Adrenal gland (tissue), 12 donors: ENCODE data around the gene WWTR1. TPM values are rescaled to one million over a fixed set of nuclear protein-coding genes. Genes with fewer than 3 reads are reported as not detected.

Experiments
- DNase-seq, 7 donors: peaks; one replicate each; pipeline ENCODE4 v3.0.0-alpha.2; 2019 to 2020
- H3K27ac ChIP-seq, 5 donors: fragments of 200-600 bp; sonication (generic) in 4 of 5; 1 replicate in 3 of 5; 2 replicates in 2 of 5; pipeline versions ENCODE4 v1.5.1 to v1.8.0; 2016 to 2020; ENCODE audit warnings: mild to moderate bottlenecking in 1 of 5
- H3K27me3 ChIP-seq: fragments of 200-600 bp; 2 replicates; pipeline ENCODE4 v1.8.0; 2021
- H3K36me3 ChIP-seq, 2 donors: fragments of 200-600 bp; replicated peaks in 1 of 2; 1 replicate in 1 of 2; 2 replicates in 1 of 2; pipeline versions ENCODE4 v1.5.1 to v1.8.0; 2018 to 2022
- H3K4me1 ChIP-seq, 2 donors: fragments of 200-600 bp; replicated peaks in 1 of 2; 1 replicate in 1 of 2; 2 replicates in 1 of 2; pipeline versions ENCODE4 v1.5.1 to v1.8.0; 2018 to 2021
- H3K4me3 ChIP-seq, 4 donors: fragments of 200-600 bp; sonication (generic) in 3 of 4; one replicate each; pipeline ENCODE4 v1.5.1; 2016 to 2018
- H3K9me3 ChIP-seq, 3 donors: fragments of 200-600 bp; sonication (generic) in 1 of 3; replicated peaks in 1 of 3; 1 replicate in 2 of 3; 2 replicates in 1 of 3; pipeline versions ENCODE4 v1.5.1 to v1.8.0; 2016 to 2021
- POLR2A ChIP-seq, 2 donors: fragments of 450-650 bp; IDR thresholded peaks; one replicate each; pipeline ENCODE4 v1.6.1; 2017; ENCODE audit warnings: antibody characterized with exemption in 2 of 2, mild to moderate bottlenecking in 2 of 2, moderate library complexity in 1 of 2
- WGBS, 4 donors: extraction: QIAGEN DNeasy Blood & Tissue Kit in 2 of 4; methylation state at CpG; one replicate each; pipeline versions ENCODE4 v1.1.5 to v1.1.7; 2013 to 2017; 5-methylcytosine and 5-hydroxymethylcytosine counted together
- intact Hi-C, 2 donors: fragments of 100-400 bp; cut with DNase I; formaldehyde crosslinking; loops; one replicate each; pipeline versions ENCODE4 v1.14.1 to v1.15.0; 2022 to 2023
- polyA plus RNA-seq, 3 donors: library from polyadenylated mRNA; stranded (reverse); fragments of 200-250 nt in 2 of 3; fragments of 350-450 nt in 1 of 3; fragmentation: Illumina TruSeq in 1 of 3; extraction: RNeasy Lipid Tissue Mini Kit (QIAGEN cat#74804) in 1 of 3; gene quantifications; one replicate each; pipeline ENCODE4 v1.2.3, GENCODE V29; 2013 to 2014
- total RNA-seq, 9 donors: library from RNA; depleted of rRNA in 4 of 9; stranded (reverse); fragments of >200 nt in 4 of 9; fragments of 120-200 nt in 1 of 9; fragmentation: NEBNext Ultra II Directional in 1 of 9; extraction: Animal tissue kit (Norgen Biotek cat#: 25700) in 1 of 9; gene quantifications; one replicate each; pipeline versions ENCODE4 v1.1.0 to v1.2.4, GENCODE V29; 2013 to 2023
- TF ChIP-seq, protein P1 (sequence below), 6 experiments: fragments of 450-650 bp in 4 of 6; fragments of 200-600 bp in 2 of 6; sonication (generic) in 1 of 6; IDR thresholded peaks; 1 replicate in 5 of 6; 2 replicates in 1 of 6; pipeline versions ENCODE4 v1.5.1 to v1.8.0; 2016 to 2021; ENCODE audit warnings: antibody characterized with exemption in 6 of 6, mild to moderate bottlenecking in 2 of 6, moderate library complexity in 1 of 6
- donor health status: healthy with polysubstance abuse.
- donor health status: Bipolar disorder and iron deficiency.
- donor health status: DM: yes; HTN: yes; CAD: no.
- donor health status: DM: no; HTN: no; CAD: no.
- donor health status: DM: no; HTN: no; CAD: no.
- donor health status: DM: yes; HTN: yes; CAD: no.

The WWTR1 gene
- total and polyA plus RNA-seq, 12 donors: 11.9 to 56.2 (median 35.6) TPM

DNA sequence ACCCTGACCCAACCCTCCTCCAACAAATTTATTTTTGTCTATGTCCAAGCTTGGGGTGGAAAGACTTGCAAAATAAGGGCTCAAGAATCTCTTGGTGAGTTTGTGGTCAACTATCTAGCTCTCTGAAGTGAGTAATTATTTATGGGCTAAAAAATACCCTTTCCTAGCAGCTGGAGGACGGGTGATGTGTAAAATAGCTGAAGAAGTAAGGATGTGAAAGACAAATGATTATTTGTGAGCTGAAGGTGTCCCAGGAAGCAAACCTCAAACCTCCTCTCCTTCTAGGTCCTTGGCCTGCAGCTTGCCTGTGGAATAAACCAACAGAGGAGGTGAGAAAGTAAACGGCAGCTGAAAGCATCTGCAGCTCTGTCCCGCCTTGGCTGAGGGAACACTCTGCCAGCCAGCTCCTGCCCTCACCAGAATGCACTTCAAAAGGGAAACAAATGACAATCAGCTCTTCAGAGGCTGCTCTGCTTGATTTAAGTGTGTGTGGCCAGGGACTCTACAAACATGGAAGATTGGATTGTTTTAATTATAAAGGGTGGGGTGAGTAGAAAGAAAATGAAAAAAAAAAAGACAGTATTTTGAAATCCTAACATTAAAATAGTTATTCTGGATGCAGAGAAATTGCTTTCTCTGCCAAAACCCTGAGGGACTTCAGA, 123.0 kb downstream of the WWTR1 start:
- Histone ChIP-seq H3K4me3 (no peak overlapping the region), H3K9me3 (no peaks in the 10 kb centered on the region), H3K4me1 (peaks cover 14 to 41% of the 10 kb centered on the region in 2 donors), H3K27me3 (no peaks in the 10 kb centered on the region), H3K36me3 (no peaks in the 10 kb centered on the region), H3K27ac (peak overlapping the region in 2 of 5 donors; percentile 11 to 59)
- 38 to 49% (median 46%) methylated on average over 3 of the region's 3 CpGs for WGBS, 4 donors
- TF ChIP-seq, protein P1, sequence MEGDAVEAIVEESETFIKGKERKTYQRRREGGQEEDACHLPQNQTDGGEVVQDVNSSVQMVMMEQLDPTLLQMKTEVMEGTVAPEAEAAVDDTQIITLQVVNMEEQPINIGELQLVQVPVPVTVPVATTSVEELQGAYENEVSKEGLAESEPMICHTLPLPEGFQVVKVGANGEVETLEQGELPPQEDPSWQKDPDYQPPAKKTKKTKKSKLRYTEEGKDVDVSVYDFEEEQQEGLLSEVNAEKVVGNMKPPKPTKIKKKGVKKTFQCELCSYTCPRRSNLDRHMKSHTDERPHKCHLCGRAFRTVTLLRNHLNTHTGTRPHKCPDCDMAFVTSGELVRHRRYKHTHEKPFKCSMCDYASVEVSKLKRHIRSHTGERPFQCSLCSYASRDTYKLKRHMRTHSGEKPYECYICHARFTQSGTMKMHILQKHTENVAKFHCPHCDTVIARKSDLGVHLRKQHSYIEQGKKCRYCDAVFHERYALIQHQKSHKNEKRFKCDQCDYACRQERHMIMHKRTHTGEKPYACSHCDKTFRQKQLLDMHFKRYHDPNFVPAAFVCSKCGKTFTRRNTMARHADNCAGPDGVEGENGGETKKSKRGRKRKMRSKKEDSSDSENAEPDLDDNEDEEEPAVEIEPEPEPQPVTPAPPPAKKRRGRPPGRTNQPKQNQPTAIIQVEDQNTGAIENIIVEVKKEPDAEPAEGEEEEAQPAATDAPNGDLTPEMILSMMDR (IDR thresholded peaks at IDR 0.05): no peak
- no peak for TF ChIP-seq POLR2A (IDR thresholded peaks at IDR 0.05)
- intact Hi-C loops: no loop called here
- DNase-seq: no peak

DNA sequence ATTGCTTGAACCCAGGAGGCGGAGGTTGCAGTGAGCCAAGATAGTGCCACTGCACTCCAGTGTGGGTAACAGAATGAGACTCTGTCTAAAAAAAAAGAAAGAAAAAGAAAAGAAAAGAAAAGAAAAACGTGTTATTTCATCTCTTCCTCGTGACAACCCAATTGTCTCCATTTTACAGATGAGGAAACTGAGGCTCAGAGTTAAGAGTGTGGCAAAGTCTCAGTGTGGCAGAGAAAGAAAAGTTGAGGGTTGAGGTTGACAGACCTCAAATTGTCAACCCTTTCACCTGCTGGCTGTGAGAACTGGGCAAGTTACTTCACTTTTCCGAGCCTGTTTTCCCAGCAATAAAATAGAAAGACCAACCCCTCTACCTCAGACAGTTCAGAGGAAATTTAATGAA, 123.7 kb downstream of the WWTR1 start:
- WGBS, 4 donors: 90 to 98% (median 94%) methylated on average over 4 of the region's 4 CpGs
- Histone ChIP-seq H3K4me1 (peaks cover 14 to 41% of the 10 kb centered on the region in 2 donors), H3K9me3 (no peaks in the 10 kb centered on the region), H3K27ac (peak overlapping the region in 1 of 5 donors; percentile 59), H3K36me3 (no peaks in the 10 kb centered on the region), H3K27me3 (no peaks in the 10 kb centered on the region), H3K4me3 (no peak overlapping the region)
- TF ChIP-seq POLR2A (IDR thresholded peaks at IDR 0.05): no peak
- TF ChIP-seq, protein P1 (IDR thresholded peaks at IDR 0.05): no peak
- intact Hi-C loops: no loop called here
- no peak for DNase-seq

DNA sequence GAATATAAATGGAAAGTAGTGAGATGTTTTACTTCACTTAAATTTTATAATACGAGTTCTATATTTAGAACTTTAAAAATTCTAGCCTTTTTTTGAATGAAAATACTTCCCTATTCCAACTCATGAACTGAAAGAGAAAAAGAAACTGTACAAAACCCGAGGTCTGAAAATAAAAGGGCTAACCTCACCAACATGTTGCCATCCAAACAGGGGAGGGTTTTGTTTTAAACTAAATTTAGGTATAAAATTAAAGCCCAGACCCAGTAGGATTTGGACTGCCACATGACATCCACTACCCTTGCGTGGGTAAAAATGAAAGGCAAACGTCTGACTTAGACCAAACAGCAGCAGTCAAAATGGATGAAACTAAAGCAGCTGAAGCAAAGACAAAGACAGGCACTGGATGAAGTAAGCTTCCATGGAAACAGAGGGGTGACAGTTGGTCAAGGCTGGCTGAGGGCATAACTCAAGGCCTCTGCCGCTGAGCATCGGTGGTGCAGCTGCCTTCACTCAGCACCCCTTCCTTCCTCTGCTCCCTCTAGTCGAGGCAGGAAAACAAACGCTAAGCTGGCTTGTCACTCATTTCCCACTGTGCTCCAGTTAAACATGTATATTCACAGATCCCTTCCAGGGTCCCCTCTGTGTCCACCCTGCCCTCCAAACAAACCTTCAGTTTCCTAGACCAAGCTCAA, 125.2 kb downstream of the WWTR1 start:
- intact Hi-C loops: no loop called here
- peak overlapping the region in 2 of 5 donors; percentile 8 to 27 for H3K27ac ChIP-seq
- peaks cover 14 to 41% of the 10 kb centered on the region in 2 donors for H3K4me1 ChIP-seq
- no peaks in the 10 kb centered on the region for H3K27me3 ChIP-seq
- TF ChIP-seq, protein P1 (IDR thresholded peaks at IDR 0.05): no peak
- TF ChIP-seq POLR2A (IDR thresholded peaks at IDR 0.05): no peak
- WGBS, 4 donors: 19 to 34% (median 24%) methylated on average over 6 to 8 of the region's 8 CpGs
- H3K9me3 ChIP-seq: no peaks in the 10 kb centered on the region
- H3K36me3 ChIP-seq: no peaks in the 10 kb centered on the region
- peak in 4 of 7 donors; percentile 29 to 35 (median 32) for DNase-seq
- peak overlapping the region in 1 of 4 donors; percentile 13 for H3K4me3 ChIP-seq

DNA sequence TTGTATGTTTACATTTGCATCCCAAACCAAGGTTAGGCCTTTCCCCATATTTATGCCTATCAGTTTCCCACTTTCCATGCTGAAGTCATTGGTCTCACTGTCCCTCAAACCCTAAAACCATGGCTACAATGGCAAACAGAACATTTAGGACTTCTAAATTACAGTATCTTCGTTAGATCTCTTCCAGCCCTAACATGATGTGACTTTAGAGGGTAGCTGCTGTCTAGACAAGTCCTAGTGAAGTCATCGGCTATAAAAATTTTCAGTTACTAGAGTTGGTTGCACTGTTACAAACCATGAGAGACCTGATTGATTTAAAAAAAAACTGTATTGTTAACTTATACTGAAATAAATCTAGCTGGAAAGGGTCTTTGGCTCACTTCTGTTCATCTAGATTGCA, 128.7 kb downstream of the WWTR1 start:
- 86 to 98% (median 92%) methylated on average over 2 of the region's 2 CpGs for WGBS, 4 donors
- H3K27ac ChIP-seq: no peak overlapping the region
- H3K36me3 ChIP-seq: peaks cover 0 to 13% of the 10 kb centered on the region in 2 donors
- peaks cover 10 to 19% of the 10 kb centered on the region in 2 donors for H3K4me1 ChIP-seq
- H3K27me3 ChIP-seq: no peaks in the 10 kb centered on the region
- TF ChIP-seq, protein P1 (IDR thresholded peaks at IDR 0.05): no peak
- no peak for TF ChIP-seq POLR2A (IDR thresholded peaks at IDR 0.05)
- intact Hi-C loops: loop anchor here in 1 of 2 donors (5.0 kb wide), 1 partner anchor 193 kb away; no protein-coding TSS in a partner anchor
- DNase-seq: no peak
- no peaks in the 10 kb centered on the region for H3K9me3 ChIP-seq
- no peak overlapping the region for H3K4me3 ChIP-seq
